Esophagus squamous epithelium (tissue), 5 donors: Measurements from ENCODE around the gene CSNK2B. TPM values are rescaled to one million over a fixed set of nuclear protein-coding genes. Genes with fewer than 3 reads are reported as not detected.

ENCODE experiments used
- DNase-seq: peaks from one replicate; lab custom pipeline; 2025; lab: John Stamatoyannopoulos, UW
- H3K27ac ChIP-seq, 4 donors: fragments of 200-600 bp; sonication (generic); one replicate each; pipeline ENCODE4 v1.5.1; 2016 to 2019; ENCODE audit warnings: mild to moderate bottlenecking in 1 of 4
- H3K27me3 ChIP-seq, 4 donors: fragments of 200-600 bp; sonication (generic); 1 replicate in 3 of 4; 2 replicates in 1 of 4; pipeline versions ENCODE4 v1.5.1 to v1.6.0; 2017 to 2021; ENCODE audit warnings: antibody characterized with exemption in 1 of 4
- H3K36me3 ChIP-seq, 3 donors: fragments of 200-600 bp; sonication (generic); one replicate each; pipeline ENCODE4 v1.5.1; 2016 to 2019
- H3K4me1 ChIP-seq, 3 donors: fragments of 200-600 bp; sonication (generic); one replicate each; pipeline ENCODE4 v1.5.1; 2017 to 2019
- H3K4me3 ChIP-seq, 4 donors: fragments of 200-600 bp; sonication (generic); 1 replicate in 3 of 4; 2 replicates in 1 of 4; pipeline ENCODE4 v1.5.1; 2016 to 2019; ENCODE audit warnings: mild to moderate bottlenecking in 2 of 4, moderate library complexity in 1 of 4
- H3K9me3 ChIP-seq, 3 donors: fragments of 200-600 bp; sonication (generic); one replicate each; pipeline ENCODE4 v1.5.1; 2016 to 2019
- POLR2A ChIP-seq, 4 donors: fragments of 450-650 bp; IDR thresholded peaks; one replicate each; pipeline ENCODE4 v1.6.1; 2017; ENCODE audit warnings: antibody characterized with exemption in 4 of 4, mild to moderate bottlenecking in 4 of 4, moderate library complexity in 3 of 4
- WGBS, 2 donors: methylation state at CpG; one replicate each; pipeline ENCODE4 v1.1.5; 2018; 5-methylcytosine and 5-hydroxymethylcytosine counted together
- intact Hi-C: fragments of 100-400 bp; cut with DNase I; formaldehyde crosslinking; loops from one replicate; pipeline ENCODE4 v1.15.0; 2022
- total RNA-seq, 4 donors: library from RNA; depleted of rRNA; stranded (reverse); fragments of >200 nt; gene quantifications; one replicate each; pipeline ENCODE4 v1.1.0, GENCODE V29; 2016
- TF ChIP-seq, protein P1 (sequence below), 6 experiments: fragments of 450-650 bp in 4 of 6; fragments of 200-600 bp in 2 of 6; sonication (generic) in 2 of 6; IDR thresholded peaks; one replicate each; pipeline ENCODE4 v1.5.1; 2016 to 2019; ENCODE audit warnings: antibody characterized with exemption in 6 of 6, mild to moderate bottlenecking in 4 of 6, moderate library complexity in 4 of 6
- donor health status: DM: yes; HTN: yes; CAD: no.

Gene CSNK2B
- total RNA-seq, 4 donors from 2014 or later = 155 to 204 (median 186) TPM

DNA sequence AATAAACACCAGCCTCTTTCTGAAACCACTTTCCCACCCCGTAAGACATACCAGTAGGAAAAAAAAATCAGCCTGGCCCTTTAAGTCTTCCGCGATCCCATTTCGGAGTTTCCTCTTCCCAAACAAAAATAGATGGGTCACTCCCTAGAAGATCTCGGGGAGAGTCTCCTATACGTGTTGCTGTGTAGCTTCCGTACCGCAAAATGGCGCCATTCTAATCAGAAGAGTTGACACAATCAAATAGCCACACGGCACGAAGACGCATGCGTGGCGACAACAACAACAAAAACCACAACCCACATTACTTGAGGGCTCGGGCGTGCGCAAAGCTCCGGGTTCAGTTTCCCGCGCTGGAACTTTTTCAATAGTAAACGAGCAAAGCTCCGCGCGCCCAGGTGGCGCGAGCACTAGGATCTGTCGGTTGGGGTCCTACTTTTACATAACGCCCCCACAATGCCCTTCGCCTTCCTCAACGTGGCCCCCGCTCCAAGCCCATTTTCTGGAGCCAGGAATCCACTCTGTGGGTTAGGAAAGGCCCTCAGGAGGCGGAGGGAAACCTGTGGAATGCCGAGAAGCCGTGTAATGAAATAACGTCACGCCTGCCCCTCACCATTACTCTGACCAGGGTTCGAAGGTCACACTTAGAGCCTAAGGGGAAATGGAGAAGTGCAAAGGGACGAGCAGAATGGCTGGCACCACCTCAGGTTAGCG lies 935 bp upstream of the CSNK2B start, which contains the start of gene GPANK1:
Gene GPANK1, minus strand, starts transcription at position 208 of the 711 bp plus-strand sequence. CDS start 519 bp downstream, outside the sequence.
- Histone ChIP-seq H3K4me1 (peaks cover 19 to 69% (median 32%) of the 10 kb centered on the region in 3 donors), H3K9me3 (no peaks in the 10 kb centered on the region), H3K36me3 (peaks cover 20 to 55% (median 33%) of the 10 kb centered on the region in 3 donors), H3K4me3 (peak within 1 kb of the TSS; percentile 84 to 92 (median 89)), H3K27ac (peak within 1 kb of the TSS; percentile 93 to 99 (median 99)), H3K27me3 (no peaks in the 10 kb centered on the region)
- TF ChIP-seq, protein P1, sequence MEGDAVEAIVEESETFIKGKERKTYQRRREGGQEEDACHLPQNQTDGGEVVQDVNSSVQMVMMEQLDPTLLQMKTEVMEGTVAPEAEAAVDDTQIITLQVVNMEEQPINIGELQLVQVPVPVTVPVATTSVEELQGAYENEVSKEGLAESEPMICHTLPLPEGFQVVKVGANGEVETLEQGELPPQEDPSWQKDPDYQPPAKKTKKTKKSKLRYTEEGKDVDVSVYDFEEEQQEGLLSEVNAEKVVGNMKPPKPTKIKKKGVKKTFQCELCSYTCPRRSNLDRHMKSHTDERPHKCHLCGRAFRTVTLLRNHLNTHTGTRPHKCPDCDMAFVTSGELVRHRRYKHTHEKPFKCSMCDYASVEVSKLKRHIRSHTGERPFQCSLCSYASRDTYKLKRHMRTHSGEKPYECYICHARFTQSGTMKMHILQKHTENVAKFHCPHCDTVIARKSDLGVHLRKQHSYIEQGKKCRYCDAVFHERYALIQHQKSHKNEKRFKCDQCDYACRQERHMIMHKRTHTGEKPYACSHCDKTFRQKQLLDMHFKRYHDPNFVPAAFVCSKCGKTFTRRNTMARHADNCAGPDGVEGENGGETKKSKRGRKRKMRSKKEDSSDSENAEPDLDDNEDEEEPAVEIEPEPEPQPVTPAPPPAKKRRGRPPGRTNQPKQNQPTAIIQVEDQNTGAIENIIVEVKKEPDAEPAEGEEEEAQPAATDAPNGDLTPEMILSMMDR (IDR thresholded peaks at IDR 0.05) = no peak
- peak in 3 of 4 donors; percentile 33 to 69 (median 49) for TF ChIP-seq POLR2A (IDR thresholded peaks at IDR 0.05)
- peak; percentile 70 for DNase-seq
- WGBS, 2 donors = 0% methylated on average over 9 to 28 of the region's 39 CpGs
- intact Hi-C loops = no loop called here

DNA sequence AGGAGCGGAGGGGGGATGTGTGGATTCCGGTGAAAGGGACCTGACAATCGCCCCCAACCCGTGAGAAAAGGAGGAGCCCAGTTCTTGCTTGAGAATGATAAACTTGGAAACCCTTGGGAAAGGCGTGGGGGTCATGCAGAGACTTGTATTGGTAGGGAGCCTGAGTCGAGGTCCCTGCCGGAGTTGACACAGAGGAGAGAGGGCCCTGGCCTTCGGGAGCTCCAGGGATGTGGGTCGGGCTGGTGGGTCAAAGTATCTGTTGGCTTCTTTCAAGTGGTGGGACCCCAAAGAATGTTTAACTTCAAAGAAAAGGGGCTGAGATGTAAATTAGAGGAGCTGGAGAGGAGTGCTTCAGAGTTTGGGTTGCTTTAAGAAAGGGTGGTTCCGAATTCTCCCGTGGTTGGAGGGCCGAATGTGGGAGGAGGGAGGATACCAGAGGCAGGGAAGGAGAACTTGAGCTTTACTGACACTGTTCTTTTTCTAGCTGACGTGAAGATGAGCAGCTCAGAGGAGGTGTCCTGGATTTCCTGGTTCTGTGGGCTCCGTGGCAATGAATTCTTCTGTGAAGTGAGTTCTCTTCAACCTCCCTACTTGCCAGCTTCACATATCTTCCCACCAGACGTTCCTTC lies 571 bp downstream of the CSNK2B start:
- H3K9me3 ChIP-seq = no peaks in the 10 kb centered on the region
- peak overlapping the region; percentile 93 to 99 (median 99) for H3K27ac ChIP-seq
- peak overlapping the region; percentile 84 to 92 (median 89) for H3K4me3 ChIP-seq
- intact Hi-C loops = no loop called here
- H3K27me3 ChIP-seq = no peaks in the 10 kb centered on the region
- H3K36me3 ChIP-seq = peaks cover 35 to 70% (median 44%) of the 10 kb centered on the region in 3 donors
- WGBS, 2 donors = 1 to 5% methylated on average over 14 to 15 of the region's 15 CpGs
- no peak for DNase-seq
- H3K4me1 ChIP-seq = peaks cover 19 to 61% (median 32%) of the 10 kb centered on the region in 3 donors
- TF ChIP-seq, protein P1 (IDR thresholded peaks at IDR 0.05) = no peak
- TF ChIP-seq POLR2A (IDR thresholded peaks at IDR 0.05) = no peak

DNA sequence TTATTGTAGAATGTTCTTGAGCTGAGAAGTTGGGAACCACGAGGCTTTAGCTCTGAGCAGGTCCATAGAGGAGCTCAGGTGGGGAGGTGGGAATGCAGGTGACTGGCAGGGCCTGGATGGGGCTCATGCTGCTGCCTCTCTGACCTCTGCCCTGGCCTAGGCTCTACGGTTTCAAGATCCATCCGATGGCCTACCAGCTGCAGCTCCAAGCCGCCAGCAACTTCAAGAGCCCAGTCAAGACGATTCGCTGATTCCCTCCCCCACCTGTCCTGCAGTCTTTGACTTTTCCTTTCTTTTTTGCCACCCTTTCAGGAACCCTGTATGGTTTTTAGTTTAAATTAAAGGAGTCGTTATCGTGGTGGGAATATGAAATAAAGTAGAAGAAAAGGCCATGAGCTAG lies 3.8 kb downstream of the CSNK2B start, which contains the start of gene LY6G5B:
Gene LY6G5B, plus strand, starts transcription at position 301 of the 400 bp plus-strand sequence. CDS start 975 bp downstream, outside the sequence.
- Histone ChIP-seq H3K9me3 (no peaks in the 10 kb centered on the region), H3K4me3 (no peak within 1 kb of the TSS), H3K36me3 (peaks cover 44 to 77% (median 50%) of the 10 kb centered on the region in 3 donors), H3K4me1 (peaks cover 8 to 29% (median 19%) of the 10 kb centered on the region in 3 donors), H3K27ac (no peak within 1 kb of the TSS), H3K27me3 (no peaks in the 10 kb centered on the region)
- no peak for DNase-seq
- 60 to 83% methylated on average over 1 to 4 of the region's 8 CpGs for WGBS, 2 donors
- TF ChIP-seq POLR2A (IDR thresholded peaks at IDR 0.05) = no peak
- TF ChIP-seq, protein P1 (IDR thresholded peaks at IDR 0.05) = no peak
- intact Hi-C loops = no loop called here

DNA sequence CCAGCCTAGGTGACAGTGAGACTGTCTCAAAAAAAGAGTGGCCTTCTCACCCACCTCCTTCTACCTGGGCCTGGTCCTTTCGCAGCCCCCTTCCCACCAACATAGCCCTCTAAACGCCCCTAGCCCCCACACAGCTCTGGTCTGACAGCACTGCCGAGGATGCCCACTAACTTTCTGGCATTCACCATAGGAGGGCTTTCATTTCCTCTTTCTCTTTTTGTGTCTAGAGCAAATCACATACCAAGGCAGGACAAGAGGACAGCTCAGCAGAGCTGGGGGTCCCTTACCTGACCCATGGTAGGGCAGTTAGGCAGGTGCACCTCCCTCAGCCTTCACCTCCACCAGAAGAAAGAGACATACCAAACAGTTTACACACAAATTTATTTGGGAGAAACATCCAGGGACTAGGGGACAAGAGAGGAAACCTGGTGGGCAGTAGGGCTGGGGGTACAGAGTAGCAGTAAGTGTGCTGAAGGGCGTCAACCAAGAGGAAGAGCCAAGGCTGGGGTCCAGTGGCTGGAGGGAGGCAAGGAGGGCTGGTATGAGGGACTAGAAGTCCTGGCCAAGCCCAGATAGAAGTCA lies 10.5 kb downstream of the CSNK2B start:
- no peaks in the 10 kb centered on the region for H3K9me3 ChIP-seq
- TF ChIP-seq, protein P1 (IDR thresholded peaks at IDR 0.05) = no peak
- TF ChIP-seq POLR2A (IDR thresholded peaks at IDR 0.05) = no peak
- peaks cover 0 to 15% (median 12%) of the 10 kb centered on the region in 3 donors for H3K4me1 ChIP-seq
- DNase-seq = no peak
- H3K36me3 ChIP-seq = peaks cover 9 to 35% (median 12%) of the 10 kb centered on the region in 3 donors
- intact Hi-C loops = loop anchor here (5.0 kb wide), 1 partner anchor 91 kb away; no protein-coding TSS in a partner anchor
- no peak overlapping the region for H3K4me3 ChIP-seq
- no peak overlapping the region for H3K27ac ChIP-seq
- no peaks in the 10 kb centered on the region for H3K27me3 ChIP-seq
- 68 to 77% methylated on average over 4 of the region's 4 CpGs for WGBS, 2 donors
